DND-41 (cell line): ENCODE measurements around the gene SMAD6.

Experiments used
- EZH2 ChIP-seq: IDR thresholded peaks from 3 replicates; pipeline ENCODE4 v1.6.1; 2012; ENCODE audit warnings: borderline replicate concordance, low read depth, mild to moderate bottlenecking, moderate library complexity, low read length, inconsistent platforms; ENCODE audit not compliant: severe bottlenecking
- TF ChIP-seq, protein P1 (sequence below): IDR thresholded peaks from 2 replicates; pipeline ENCODE4 v1.5.1; 2012; ENCODE audit warnings: borderline replicate concordance, low read length, moderate library complexity, mild to moderate bottlenecking; ENCODE audit not compliant: poor library complexity, severe bottlenecking; ENCODE audit errors: extremely low read depth

DNA sequence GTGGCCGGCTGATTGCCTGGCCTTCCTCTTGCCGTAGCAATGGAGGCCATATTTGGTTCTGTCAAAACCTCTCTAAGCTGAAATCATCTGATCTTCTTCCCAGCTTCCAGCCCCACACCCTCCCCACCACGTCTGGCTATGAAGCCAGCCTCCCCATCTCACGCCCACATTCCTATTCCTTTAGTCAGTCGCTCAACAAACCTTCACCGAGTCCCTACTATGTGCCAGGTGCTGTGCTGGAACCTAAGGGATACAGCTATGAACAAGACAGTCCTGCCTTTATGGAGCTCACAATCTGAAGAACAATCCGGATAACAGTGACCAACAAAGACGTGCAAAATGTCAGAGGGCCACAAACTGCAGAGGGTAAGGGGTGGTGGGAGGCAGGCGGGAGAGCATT lies 31.9 kb upstream of the SMAD6 start:
- TF ChIP-seq, protein P1, sequence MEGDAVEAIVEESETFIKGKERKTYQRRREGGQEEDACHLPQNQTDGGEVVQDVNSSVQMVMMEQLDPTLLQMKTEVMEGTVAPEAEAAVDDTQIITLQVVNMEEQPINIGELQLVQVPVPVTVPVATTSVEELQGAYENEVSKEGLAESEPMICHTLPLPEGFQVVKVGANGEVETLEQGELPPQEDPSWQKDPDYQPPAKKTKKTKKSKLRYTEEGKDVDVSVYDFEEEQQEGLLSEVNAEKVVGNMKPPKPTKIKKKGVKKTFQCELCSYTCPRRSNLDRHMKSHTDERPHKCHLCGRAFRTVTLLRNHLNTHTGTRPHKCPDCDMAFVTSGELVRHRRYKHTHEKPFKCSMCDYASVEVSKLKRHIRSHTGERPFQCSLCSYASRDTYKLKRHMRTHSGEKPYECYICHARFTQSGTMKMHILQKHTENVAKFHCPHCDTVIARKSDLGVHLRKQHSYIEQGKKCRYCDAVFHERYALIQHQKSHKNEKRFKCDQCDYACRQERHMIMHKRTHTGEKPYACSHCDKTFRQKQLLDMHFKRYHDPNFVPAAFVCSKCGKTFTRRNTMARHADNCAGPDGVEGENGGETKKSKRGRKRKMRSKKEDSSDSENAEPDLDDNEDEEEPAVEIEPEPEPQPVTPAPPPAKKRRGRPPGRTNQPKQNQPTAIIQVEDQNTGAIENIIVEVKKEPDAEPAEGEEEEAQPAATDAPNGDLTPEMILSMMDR: no peak
- TF ChIP-seq EZH2: no peak
